Lower leg skin (tissue), 4 donors: ENCODE data around the gene ATP8A2. TPM values are rescaled to one million over a fixed set of nuclear protein-coding genes. Genes with fewer than 3 reads are reported as not detected.

Experiments used
- DNase-seq, 2 donors: peaks; one replicate each; pipeline ENCODE4 v3.0.0-alpha.2; 2019; ENCODE audit warnings: low spot score in 2 of 2
- H3K4me3 ChIP-seq: fragments of 200-600 bp; sonication (generic); 2 replicates; pipeline ENCODE4 v1.5.1; 2017; ENCODE audit warnings: mild to moderate bottlenecking, low read depth; ENCODE audit not compliant: poor library complexity, severe bottlenecking
- POLR2A ChIP-seq, 2 donors: fragments of 450-650 bp; IDR thresholded peaks; one replicate each; pipeline ENCODE4 v1.6.1; 2016 to 2017; ENCODE audit warnings: antibody characterized with exemption in 2 of 2, mild to moderate bottlenecking in 1 of 2, moderate library complexity in 1 of 2
- WGBS, 2 donors: methylation state at CpG; one replicate each; pipeline ENCODE4 v1.1.5; 2018; 5-methylcytosine and 5-hydroxymethylcytosine counted together
- intact Hi-C: fragments of 100-400 bp; cut with DNase I; formaldehyde crosslinking; loops from one replicate; pipeline ENCODE4 v1.15.0; 2023; ENCODE audit warnings: low total_unique reads
- total RNA-seq, 4 donors: library from RNA; depleted of rRNA; stranded (reverse); fragments of >200 nt; gene quantifications; one replicate each; pipeline ENCODE4 v1.1.0, GENCODE V29; 2016
- TF ChIP-seq, protein P1 (sequence below), 3 donors: fragments of 450-650 bp; IDR thresholded peaks; one replicate each; pipeline ENCODE4 v1.5.1; 2016; ENCODE audit warnings: antibody characterized with exemption in 3 of 3, mild to moderate bottlenecking in 3 of 3, moderate library complexity in 2 of 3

ATP8A2 gene
- total RNA-seq, 4 donors from 2014 or later = 0.05 to 0.23 TPM; not detected in 2

DNA sequence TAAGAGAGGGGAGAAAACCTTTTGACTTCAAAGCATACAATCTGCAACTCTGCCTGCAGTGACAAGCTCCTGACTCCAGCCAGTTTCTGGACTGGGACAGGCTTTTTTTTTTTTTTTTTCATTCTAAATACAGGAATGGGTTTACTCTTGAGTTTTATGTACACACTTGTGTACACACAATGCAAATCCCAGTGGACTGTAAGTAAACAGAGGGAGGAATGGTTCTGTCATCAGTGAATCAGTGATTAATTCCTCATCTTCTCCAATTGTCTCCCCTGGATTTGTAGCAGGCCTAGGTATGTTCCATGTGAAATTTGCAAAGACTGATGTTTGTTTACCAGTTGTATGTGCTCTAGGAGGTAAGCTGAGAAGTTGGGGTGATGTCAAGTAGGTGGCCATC lies 495.3 kb downstream of the ATP8A2 start:
- intact Hi-C loops = no loop called here
- no peak overlapping the region for H3K4me3 ChIP-seq
- DNase-seq = no peak
- TF ChIP-seq, protein P1, sequence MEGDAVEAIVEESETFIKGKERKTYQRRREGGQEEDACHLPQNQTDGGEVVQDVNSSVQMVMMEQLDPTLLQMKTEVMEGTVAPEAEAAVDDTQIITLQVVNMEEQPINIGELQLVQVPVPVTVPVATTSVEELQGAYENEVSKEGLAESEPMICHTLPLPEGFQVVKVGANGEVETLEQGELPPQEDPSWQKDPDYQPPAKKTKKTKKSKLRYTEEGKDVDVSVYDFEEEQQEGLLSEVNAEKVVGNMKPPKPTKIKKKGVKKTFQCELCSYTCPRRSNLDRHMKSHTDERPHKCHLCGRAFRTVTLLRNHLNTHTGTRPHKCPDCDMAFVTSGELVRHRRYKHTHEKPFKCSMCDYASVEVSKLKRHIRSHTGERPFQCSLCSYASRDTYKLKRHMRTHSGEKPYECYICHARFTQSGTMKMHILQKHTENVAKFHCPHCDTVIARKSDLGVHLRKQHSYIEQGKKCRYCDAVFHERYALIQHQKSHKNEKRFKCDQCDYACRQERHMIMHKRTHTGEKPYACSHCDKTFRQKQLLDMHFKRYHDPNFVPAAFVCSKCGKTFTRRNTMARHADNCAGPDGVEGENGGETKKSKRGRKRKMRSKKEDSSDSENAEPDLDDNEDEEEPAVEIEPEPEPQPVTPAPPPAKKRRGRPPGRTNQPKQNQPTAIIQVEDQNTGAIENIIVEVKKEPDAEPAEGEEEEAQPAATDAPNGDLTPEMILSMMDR (IDR thresholded peaks at IDR 0.05) = no peak
- no peak for TF ChIP-seq POLR2A (IDR thresholded peaks at IDR 0.05)

DNA sequence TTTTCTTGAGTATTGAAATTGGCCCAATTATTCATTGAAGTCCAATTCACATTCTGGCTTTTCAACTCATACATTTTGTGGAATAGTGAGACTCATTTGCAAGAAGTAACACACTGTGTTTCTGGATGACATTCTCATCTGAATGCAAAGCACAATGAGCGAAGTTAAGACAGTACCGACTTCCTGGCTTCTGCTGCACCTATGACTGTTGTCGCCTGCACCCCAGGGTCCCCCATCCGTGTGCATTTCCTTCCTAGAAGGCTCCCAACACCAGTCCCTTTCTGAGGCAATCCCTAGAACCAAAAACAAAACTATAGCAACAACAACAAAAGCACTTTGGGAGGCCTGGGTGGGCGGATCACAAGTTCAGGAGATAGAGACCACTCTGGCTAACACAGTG lies 496.7 kb downstream of the ATP8A2 start:
- H3K4me3 ChIP-seq = no peak overlapping the region
- no peak for DNase-seq
- WGBS, 2 donors = 90 to 91% methylated on average over 5 of the region's 5 CpGs
- no peak for TF ChIP-seq POLR2A (IDR thresholded peaks at IDR 0.05)
- TF ChIP-seq, protein P1 (IDR thresholded peaks at IDR 0.05) = no peak
- intact Hi-C loops = no loop called here

DNA sequence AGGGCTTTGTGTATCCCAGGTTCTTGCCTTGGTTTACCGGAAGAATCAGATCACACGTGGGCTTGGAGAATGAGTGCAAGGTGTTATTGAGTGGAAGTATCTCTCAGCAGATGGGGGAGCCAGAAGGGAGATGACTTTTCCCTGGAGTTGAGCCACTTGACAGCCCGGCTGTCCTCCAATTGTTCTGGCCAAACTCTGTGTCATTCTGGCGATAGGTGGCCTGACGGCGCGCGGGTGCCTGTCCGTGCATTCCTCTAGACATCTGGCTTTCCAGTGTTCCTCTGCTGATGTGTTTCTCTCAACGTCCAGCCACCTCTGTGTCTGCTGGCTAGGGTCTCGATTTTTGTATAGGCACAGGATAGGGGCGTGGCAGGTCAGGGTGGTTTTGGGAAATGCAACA lies 498.2 kb downstream of the ATP8A2 start:
- H3K4me3 ChIP-seq = no peak overlapping the region
- DNase-seq = no peak
- intact Hi-C loops = no loop called here
- WGBS, 2 donors = 61 to 84% methylated on average over 12 of the region's 12 CpGs
- TF ChIP-seq, protein P1 (IDR thresholded peaks at IDR 0.05) = no peak
- TF ChIP-seq POLR2A (IDR thresholded peaks at IDR 0.05) = no peak

DNA sequence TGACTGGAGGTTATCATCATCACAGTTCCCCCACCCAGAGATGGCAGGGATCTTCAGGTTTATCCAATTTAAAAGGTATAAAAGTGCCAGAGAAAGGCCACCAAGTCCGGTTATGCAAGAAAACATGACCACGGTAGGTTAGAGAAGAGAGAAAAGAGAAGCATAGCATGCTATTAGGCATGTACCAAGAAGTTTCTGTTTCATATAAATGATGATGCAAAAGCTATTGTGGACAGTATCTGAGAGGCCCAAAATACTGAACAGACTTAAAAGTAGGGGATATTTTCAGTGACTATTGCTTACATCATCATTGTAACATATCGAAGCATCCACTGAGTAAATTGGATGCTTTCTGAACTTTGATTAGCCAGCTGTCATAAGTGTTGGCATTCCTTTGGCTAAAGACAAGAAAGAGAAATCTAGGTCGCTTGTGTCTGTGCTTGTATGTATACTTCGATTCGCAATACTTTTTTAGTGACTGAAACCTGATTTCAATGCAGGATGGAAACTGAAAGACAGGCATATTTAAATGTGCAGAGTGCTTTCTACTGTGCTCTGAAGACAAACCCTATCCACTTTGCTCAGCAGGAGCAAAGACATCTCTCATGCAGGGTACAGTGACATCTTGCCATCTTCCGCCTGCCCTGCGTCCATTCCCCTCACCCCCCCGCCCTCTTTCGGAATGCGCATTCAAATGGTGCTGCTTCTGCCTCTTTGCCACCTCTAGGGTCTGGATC lies 499.8 kb downstream of the ATP8A2 start:
- 88 to 91% methylated on average over 11 of the region's 11 CpGs for WGBS, 2 donors
- no peak overlapping the region for H3K4me3 ChIP-seq
- intact Hi-C loops = no loop called here
- TF ChIP-seq, protein P1 (IDR thresholded peaks at IDR 0.05) = no peak
- no peak for TF ChIP-seq POLR2A (IDR thresholded peaks at IDR 0.05)
- no peak for DNase-seq

DNA sequence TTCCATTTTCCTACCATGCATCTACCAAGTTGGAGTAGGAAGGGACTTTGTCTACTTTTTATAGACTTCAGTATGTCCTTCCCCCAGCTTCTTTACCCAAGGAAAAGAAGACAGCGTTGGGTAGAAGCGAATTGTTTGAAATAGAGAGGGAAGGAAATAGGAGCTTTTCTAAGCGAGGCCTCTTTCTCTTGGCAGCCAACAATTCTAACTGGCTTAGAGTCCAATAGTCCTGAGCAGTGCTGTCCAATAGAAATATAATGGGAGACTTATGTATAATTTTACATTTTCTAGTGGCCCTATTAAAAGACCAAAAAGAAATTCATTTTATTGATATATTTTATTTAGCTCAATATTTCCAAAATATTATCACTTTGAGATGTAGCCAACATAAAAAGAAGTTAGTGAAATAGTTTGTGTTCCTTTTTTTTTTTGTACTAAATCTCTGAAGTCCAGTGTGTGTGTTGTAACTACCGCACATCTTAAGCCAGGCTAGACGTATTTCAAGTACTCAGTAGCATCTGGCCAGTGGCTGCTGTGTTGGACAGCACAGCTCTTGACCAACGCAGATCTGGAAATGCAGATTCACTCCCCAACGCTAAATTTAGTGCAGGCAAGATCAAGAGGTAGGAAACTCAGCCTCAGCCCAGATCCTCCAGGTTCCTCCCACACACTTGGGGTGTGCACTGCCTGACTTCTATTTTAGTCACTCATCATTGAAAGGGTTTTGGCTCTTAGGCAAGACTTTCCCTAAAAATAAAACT lies 500.9 kb downstream of the ATP8A2 start:
- DNase-seq = no peak
- 73 to 78% methylated on average over 7 of the region's 7 CpGs for WGBS, 2 donors

More for the DNA sequence above, 500.9 kb downstream of the ATP8A2 start:
- intact Hi-C loops = no loop called here
- TF ChIP-seq, protein P1 (IDR thresholded peaks at IDR 0.05) = no peak
- no peak for TF ChIP-seq POLR2A (IDR thresholded peaks at IDR 0.05)
- H3K4me3 ChIP-seq = no peak overlapping the region
